Measurements from ENCODE around the gene ESYT1. TPM values are rescaled to one million over a fixed set of nuclear protein-coding genes. Genes with fewer than 3 reads are reported as not detected.
A peak's percentile ranks its signal among the peaks of the same experiment; 100 is the strongest.

Gene ESYT1
- total and polyA plus RNA-seq, 9 of the 15 experiments (the other 6 are each of a cell fraction or from before 2014, with no cell fraction given), result 132 to 420 (median 164) TPM

DNA sequence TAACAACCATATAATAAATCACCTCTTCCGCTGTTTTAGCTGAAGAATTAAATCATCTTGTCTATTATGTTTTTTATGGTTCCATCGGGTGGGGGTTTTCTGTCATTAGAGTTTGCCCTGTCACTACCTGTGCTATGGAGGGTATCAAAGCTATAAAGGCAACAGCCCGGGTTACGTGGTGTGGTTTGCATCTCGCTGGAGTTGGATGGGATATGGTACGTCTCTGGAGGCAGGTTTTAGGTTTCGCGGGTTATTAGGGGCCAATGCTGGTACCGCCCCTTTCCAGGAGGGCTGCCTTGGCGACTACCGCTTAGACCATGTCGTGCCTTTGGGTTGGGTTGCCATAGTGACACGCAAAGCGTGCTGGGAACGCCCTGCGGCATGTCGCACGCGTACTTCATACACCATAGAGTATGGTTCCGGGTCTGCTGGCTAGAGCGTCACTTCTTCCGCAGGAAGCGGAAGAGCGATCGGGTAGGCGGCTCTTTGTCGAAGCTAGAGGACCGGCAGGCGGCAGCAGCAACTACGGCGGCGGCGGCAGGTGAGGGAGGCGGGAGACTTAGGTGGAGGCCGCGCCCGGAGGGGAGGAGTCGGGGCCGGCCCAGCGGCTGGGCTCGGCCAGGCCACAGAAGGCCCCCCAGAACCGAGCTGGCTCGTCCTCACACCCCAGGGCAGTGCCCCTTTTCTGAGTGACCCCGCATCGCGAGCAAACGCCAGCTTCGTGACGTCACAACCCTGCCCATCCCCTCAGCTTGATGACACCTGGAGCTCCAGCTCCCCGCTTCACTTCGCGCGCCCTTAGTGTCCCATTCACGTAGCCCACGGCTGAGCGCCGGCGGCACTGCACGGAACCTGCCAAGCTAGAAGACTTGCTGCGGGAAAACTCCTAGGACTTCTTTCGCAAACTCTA is 10.0 kb upstream of the ESYT1 start, which contains the start of gene ZC3H10 (continued):
- TF ChIP-seq, protein P1, sequence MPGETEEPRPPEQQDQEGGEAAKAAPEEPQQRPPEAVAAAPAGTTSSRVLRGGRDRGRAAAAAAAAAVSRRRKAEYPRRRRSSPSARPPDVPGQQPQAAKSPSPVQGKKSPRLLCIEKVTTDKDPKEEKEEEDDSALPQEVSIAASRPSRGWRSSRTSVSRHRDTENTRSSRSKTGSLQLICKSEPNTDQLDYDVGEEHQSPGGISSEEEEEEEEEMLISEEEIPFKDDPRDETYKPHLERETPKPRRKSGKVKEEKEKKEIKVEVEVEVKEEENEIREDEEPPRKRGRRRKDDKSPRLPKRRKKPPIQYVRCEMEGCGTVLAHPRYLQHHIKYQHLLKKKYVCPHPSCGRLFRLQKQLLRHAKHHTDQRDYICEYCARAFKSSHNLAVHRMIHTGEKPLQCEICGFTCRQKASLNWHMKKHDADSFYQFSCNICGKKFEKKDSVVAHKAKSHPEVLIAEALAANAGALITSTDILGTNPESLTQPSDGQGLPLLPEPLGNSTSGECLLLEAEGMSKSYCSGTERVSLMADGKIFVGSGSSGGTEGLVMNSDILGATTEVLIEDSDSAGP (CRISPR knock-in tag; IDR thresholded peaks at IDR 0.05), result no peak
- TF ChIP-seq OTX1 (CRISPR knock-in tag; IDR thresholded peaks at IDR 0.05) (peak; percentile 97), ZNF75A (CRISPR knock-in tag; IDR thresholded peaks at IDR 0.05) (no peak), NR2C2 (CRISPR knock-in tag; IDR thresholded peaks at IDR 0.05) (peak; percentile 96), NR2C2 (tag; IDR thresholded peaks at IDR 0.05) (peak; percentile 99), ZNF263 (CRISPR knock-in tag; IDR thresholded peaks at IDR 0.05; ENCODE audit: borderline replicate concordance) (peak; percentile 61), KDM5B (IDR thresholded peaks at IDR 0.05; ENCODE audit: insufficient replicate concordance, low read depth, low read length) (peak; percentile 99), PHTF2 (CRISPR knock-in tag; IDR thresholded peaks at IDR 0.05) (peak; percentile 75; the same call in 1 of the 2 replicates), ZNF41 (CRISPR knock-in tag; conservative IDR thresholded peaks at IDR 0.05) (peak; percentile 75; the same call in 1 of the 2 replicates), KLF1 (tag; IDR thresholded peaks at IDR 0.05) (peak; percentile 92), ZBED1 (IDR thresholded peaks at IDR 0.05) (peak; percentile 94), RBFOX2 (IDR thresholded peaks at IDR 0.05; ENCODE audit: low read depth, low read length) (peak; percentile 91)
- TF ChIP-seq, protein P2, sequence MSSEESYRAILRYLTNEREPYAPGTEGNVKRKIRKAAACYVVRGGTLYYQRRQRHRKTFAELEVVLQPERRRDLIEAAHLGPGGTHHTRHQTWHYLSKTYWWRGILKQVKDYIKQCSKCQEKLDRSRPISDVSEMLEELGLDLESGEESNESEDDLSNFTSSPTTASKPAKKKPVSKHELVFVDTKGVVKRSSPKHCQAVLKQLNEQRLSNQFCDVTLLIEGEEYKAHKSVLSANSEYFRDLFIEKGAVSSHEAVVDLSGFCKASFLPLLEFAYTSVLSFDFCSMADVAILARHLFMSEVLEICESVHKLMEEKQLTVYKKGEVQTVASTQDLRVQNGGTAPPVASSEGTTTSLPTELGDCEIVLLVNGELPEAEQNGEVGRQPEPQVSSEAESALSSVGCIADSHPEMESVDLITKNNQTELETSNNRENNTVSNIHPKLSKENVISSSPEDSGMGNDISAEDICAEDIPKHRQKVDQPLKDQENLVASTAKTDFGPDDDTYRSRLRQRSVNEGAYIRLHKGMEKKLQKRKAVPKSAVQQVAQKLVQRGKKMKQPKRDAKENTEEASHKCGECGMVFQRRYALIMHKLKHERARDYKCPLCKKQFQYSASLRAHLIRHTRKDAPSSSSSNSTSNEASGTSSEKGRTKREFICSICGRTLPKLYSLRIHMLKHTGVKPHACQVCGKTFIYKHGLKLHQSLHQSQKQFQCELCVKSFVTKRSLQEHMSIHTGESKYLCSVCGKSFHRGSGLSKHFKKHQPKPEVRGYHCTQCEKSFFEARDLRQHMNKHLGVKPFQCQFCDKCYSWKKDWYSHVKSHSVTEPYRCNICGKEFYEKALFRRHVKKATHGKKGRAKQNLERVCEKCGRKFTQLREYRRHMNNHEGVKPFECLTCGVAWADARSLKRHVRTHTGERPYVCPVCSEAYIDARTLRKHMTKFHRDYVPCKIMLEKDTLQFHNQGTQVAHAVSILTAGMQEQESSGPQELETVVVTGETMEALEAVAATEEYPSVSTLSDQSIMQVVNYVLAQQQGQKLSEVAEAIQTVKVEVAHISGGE (CRISPR knock-in tag; IDR thresholded peaks at IDR 0.05), result peak in 1 of 3 experiments; percentile 88; a peak in 3 of 6 replicates
- TF ChIP-seq, protein P3, sequence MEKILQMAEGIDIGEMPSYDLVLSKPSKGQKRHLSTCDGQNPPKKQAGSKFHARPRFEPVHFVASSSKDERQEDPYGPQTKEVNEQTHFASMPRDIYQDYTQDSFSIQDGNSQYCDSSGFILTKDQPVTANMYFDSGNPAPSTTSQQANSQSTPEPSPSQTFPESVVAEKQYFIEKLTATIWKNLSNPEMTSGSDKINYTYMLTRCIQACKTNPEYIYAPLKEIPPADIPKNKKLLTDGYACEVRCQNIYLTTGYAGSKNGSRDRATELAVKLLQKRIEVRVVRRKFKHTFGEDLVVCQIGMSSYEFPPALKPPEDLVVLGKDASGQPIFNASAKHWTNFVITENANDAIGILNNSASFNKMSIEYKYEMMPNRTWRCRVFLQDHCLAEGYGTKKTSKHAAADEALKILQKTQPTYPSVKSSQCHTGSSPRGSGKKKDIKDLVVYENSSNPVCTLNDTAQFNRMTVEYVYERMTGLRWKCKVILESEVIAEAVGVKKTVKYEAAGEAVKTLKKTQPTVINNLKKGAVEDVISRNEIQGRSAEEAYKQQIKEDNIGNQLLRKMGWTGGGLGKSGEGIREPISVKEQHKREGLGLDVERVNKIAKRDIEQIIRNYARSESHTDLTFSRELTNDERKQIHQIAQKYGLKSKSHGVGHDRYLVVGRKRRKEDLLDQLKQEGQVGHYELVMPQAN (IDR thresholded peaks at IDR 0.05; ENCODE audit: borderline replicate concordance), result peak; percentile 74
- TF ChIP-seq, protein P4, sequence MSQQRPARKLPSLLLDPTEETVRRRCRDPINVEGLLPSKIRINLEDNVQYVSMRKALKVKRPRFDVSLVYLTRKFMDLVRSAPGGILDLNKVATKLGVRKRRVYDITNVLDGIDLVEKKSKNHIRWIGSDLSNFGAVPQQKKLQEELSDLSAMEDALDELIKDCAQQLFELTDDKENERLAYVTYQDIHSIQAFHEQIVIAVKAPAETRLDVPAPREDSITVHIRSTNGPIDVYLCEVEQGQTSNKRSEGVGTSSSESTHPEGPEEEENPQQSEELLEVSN (IDR thresholded peaks at IDR 0.05; ENCODE audit: borderline replicate concordance in 1 of 2, extremely low read depth in 1 of 2, insufficient read depth in 1 of 2, insufficient read length in 1 of 2, low read depth in 1 of 2, low read length in 1 of 2, poor library complexity in 1 of 2, severe bottlenecking in 1 of 2), result peak; percentile 80 to 83
- TF ChIP-seq, protein P5, sequence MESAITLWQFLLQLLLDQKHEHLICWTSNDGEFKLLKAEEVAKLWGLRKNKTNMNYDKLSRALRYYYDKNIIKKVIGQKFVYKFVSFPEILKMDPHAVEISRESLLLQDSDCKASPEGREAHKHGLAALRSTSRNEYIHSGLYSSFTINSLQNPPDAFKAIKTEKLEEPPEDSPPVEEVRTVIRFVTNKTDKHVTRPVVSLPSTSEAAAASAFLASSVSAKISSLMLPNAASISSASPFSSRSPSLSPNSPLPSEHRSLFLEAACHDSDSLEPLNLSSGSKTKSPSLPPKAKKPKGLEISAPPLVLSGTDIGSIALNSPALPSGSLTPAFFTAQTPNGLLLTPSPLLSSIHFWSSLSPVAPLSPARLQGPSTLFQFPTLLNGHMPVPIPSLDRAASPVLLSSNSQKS (CRISPR knock-in tag; IDR thresholded peaks at IDR 0.05), result 0 out of 2 replicates have a peak, but pooled peaks have one; percentile 15

Data from K562 (cell line).